Gastroesophageal sphincter (tissue), 3 donors: Measurements from ENCODE around the gene FRMD1.

Source experiments
- CTCF ChIP-seq, 4 experiments: fragments of 200-600 bp in 2 of 4; fragments of 450-650 bp in 2 of 4; sonication (generic) in 1 of 4; IDR thresholded peaks; one replicate each; pipeline ENCODE4 v1.5.1; 2017 to 2019; ENCODE audit warnings: antibody characterized with exemption in 4 of 4, mild to moderate bottlenecking in 2 of 4, moderate library complexity in 2 of 4
- POLR2A ChIP-seq, 2 donors: fragments of 450-650 bp; IDR thresholded peaks; one replicate each; pipeline ENCODE4 v1.6.1; 2017; ENCODE audit warnings: antibody characterized with exemption in 2 of 2, mild to moderate bottlenecking in 2 of 2, moderate library complexity in 1 of 2
- POLR2AphosphoS5 ChIP-seq: sonication (generic); formaldehyde crosslinking; IDR thresholded peaks from one replicate; pipeline ENCODE4 v1.6.1; 2017; ENCODE audit warnings: antibody characterized with exemption

GRCh38 chr6:168015482-168016175 lies 63.4 kb downstream of the FRMD1 start:
- TF ChIP-seq CTCF (IDR thresholded peaks at IDR 0.05) (no peak), POLR2AphosphoS5 (no peak), POLR2A (IDR thresholded peaks at IDR 0.05) (no peak)
